ENCODE measurements around the gene MCM7. TPM values are rescaled to one million over a fixed set of nuclear protein-coding genes. Genes with fewer than 3 reads are reported as not detected.

MCM7 gene
- total RNA-seq, 2 donors from 2014 or later = 219 to 242 TPM

DNA sequence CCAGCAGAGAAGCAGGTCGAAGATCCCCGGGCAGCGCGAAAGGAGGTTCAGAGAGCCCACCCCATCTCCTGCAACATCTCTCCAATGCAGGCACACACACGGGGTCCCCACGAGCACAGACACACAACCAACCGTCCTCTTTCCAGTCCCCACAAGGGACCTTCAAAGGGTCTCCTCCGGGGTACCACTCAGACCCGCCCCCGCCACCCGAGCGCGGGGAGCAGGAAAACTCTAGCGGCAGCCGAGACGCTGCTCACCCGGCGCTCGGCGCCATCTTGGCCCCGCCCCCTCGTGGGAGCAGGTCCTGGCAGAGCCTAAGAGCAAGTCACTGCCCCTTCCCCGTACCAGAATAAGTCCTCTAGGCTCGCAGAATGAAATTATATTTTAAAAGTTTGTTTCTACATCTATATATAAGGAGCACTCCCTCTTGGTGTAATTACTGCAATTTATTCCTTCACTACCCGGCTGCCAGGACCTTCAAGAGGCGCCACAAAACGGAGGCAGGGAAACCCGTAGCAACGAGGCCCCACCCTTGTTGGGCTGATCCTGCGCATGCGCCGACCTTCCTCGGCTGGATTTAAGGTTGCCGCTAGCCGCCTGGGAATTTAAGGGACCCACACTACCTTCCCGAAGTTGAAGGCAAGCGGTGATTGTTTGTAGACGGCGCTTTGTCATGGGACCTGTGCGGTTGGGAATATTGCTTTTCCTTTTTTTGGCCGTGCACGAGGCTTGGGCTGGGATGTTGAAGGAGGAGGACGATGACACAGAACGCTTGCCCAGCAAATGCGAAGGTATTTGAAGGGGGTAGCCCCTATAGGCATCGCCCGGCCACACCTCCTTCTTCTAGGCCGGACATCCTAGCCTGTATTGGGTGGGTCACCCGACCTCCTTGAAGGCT, 18.1 kb upstream of the MCM7 start, which contains the start of the genes CNPY4 and TAF6:
Gene CNPY4 (plus strand): TSS at position 563 of the 898 bp plus-strand sequence. CDS start 111 bp downstream, at position 674.
Gene TAF6 (minus strand): TSS at position 287 of the 898 bp plus-strand sequence. CDS start 5,149 bp downstream, outside the sequence.
- Histone ChIP-seq H3K27me3 (ENCODE audit: control insufficient read depth, insufficient read depth, low read length, poor library complexity, severe bottlenecking) (no peaks in the 10 kb centered on the region), H3K9me3 (ENCODE audit: control insufficient read depth, low read length) (no peaks in the 10 kb centered on the region), H3K4me1 (ENCODE audit: control insufficient read depth, insufficient read depth, low read length) (no peaks in the 10 kb centered on the region), H3K36me3 (ENCODE audit: control insufficient read depth, insufficient read depth, low read length) (peaks cover 13% of the 10 kb centered on the region), H3K9ac (ENCODE audit: extremely low read depth, low read length, poor library complexity, severe bottlenecking) (peak within 1 kb of the TSS; percentile 88), H3K27ac (ENCODE audit: low read depth, low read length) (peak within 1 kb of the TSS; percentile 99), H3K4me3 (ENCODE audit: low read length) (peak within 1 kb of the TSS; percentile 95)
- peaks cover 17% of the 10 kb centered on the region for H3K36me3 Mint-ChIP-seq (ENCODE audit: low read depth)
- no peaks in the 10 kb centered on the region for H3K9me3 Mint-ChIP-seq
- peak; percentile 98 for DNase-seq
- H3K27ac Mint-ChIP-seq = peak within 1 kb of the TSS; percentile 99
- no peak for TF ChIP-seq CTCF (conservative IDR thresholded peaks at IDR 0.05)
- H3K4me3 Mint-ChIP-seq = peak within 1 kb of the TSS; percentile 99
- H3K27me3 Mint-ChIP-seq (ENCODE audit: insufficient read depth) = no peaks in the 10 kb centered on the region
- H3K4me1 Mint-ChIP-seq = peaks cover 8% of the 10 kb centered on the region
- whole genome bisulfite sequencing, 2 experiments (ENCODE audit: insufficient coverage in 1 of 2, insufficient read length in 1 of 2) = 0 to 1% methylated on average over 25 to 47 of the region's 49 CpGs

- H3K4me1 ChIP-seq (ENCODE audit: control insufficient read depth, insufficient read depth, low read length) = no peaks in the 10 kb centered on the region
- 21 to 22% methylated on average over 9 to 18 of the region's 18 CpGs for WGBS, 2 experiments (ENCODE audit: insufficient coverage in 1 of 2, insufficient read length in 1 of 2)
- peak overlapping the region; percentile 95 for H3K4me3 ChIP-seq (ENCODE audit: low read length)
- peak overlapping the region; percentile 88 for H3K9ac ChIP-seq (ENCODE audit: extremely low read depth, low read length, poor library complexity, severe bottlenecking)
- no peaks in the 10 kb centered on the region for H3K9me3 ChIP-seq (ENCODE audit: control insufficient read depth, low read length)
- no peaks in the 10 kb centered on the region for H3K27me3 Mint-ChIP-seq (ENCODE audit: insufficient read depth)
- peak overlapping the region; percentile 99 for H3K27ac Mint-ChIP-seq
- H3K4me1 Mint-ChIP-seq = peaks cover 8% of the 10 kb centered on the region
- no peak for DNase-seq
- peak overlapping the region; percentile 99 for H3K27ac ChIP-seq (ENCODE audit: low read depth, low read length)
- no peaks in the 10 kb centered on the region for H3K9me3 Mint-ChIP-seq
- peaks cover 23% of the 10 kb centered on the region for H3K36me3 Mint-ChIP-seq (ENCODE audit: low read depth)
- no peak for TF ChIP-seq CTCF (conservative IDR thresholded peaks at IDR 0.05)
- H3K27me3 ChIP-seq (ENCODE audit: control insufficient read depth, insufficient read depth, low read length, poor library complexity, severe bottlenecking) = no peaks in the 10 kb centered on the region
- peak overlapping the region; percentile 99 for H3K4me3 Mint-ChIP-seq
- peaks cover 19% of the 10 kb centered on the region for H3K36me3 ChIP-seq (ENCODE audit: control insufficient read depth, insufficient read depth, low read length)
Measured at GRCh38 chr7:100118388-100119071, 17.3 kb upstream of the MCM7 start.

GRCh38 chr7:100115026-100115425, 13.8 kb upstream of the MCM7 start:
- peak overlapping the region; percentile 6 for H3K9ac ChIP-seq (ENCODE audit: extremely low read depth, low read length, poor library complexity, severe bottlenecking)
- no peak for DNase-seq
- no peak overlapping the region for H3K27ac Mint-ChIP-seq
- H3K27me3 ChIP-seq (ENCODE audit: control insufficient read depth, insufficient read depth, low read length, poor library complexity, severe bottlenecking) = no peaks in the 10 kb centered on the region
- H3K36me3 ChIP-seq (ENCODE audit: control insufficient read depth, insufficient read depth, low read length) = peaks cover 35% of the 10 kb centered on the region
- H3K4me1 ChIP-seq (ENCODE audit: control insufficient read depth, insufficient read depth, low read length) = no peaks in the 10 kb centered on the region
- H3K9me3 Mint-ChIP-seq = no peaks in the 10 kb centered on the region
- H3K36me3 Mint-ChIP-seq (ENCODE audit: low read depth) = peaks cover 50% of the 10 kb centered on the region
- no peak overlapping the region for H3K4me3 Mint-ChIP-seq
- H3K27ac ChIP-seq (ENCODE audit: low read depth, low read length) = no peak overlapping the region
- H3K27me3 Mint-ChIP-seq (ENCODE audit: insufficient read depth) = no peaks in the 10 kb centered on the region
- WGBS, 2 experiments (ENCODE audit: insufficient coverage in 1 of 2, insufficient read length in 1 of 2) = 97 to 98% methylated on average over 7 of the region's 7 CpGs
- no peaks in the 10 kb centered on the region for H3K9me3 ChIP-seq (ENCODE audit: control insufficient read depth, low read length)
- H3K4me1 Mint-ChIP-seq = peaks cover 6% of the 10 kb centered on the region
- no peak overlapping the region for H3K4me3 ChIP-seq (ENCODE audit: low read length)
- no peak for TF ChIP-seq CTCF (conservative IDR thresholded peaks at IDR 0.05)
